IMR-90 (cell line): Measurements from ENCODE around the gene PLXNB1.

ENCODE experiments used
- MAFK ChIP-seq: IDR thresholded peaks from 2 replicates; pipeline ENCODE4 v1.6.1; 2012; ENCODE audit warnings: low read depth, low read length, improper control_type of control experiment
- POLR2A ChIP-seq: IDR thresholded peaks from 2 replicates; pipeline ENCODE4 v1.6.1; 2012; ENCODE audit warnings: mild to moderate bottlenecking, low read depth, low read length
- TF ChIP-seq, protein P1 (sequence below): conservative IDR thresholded peaks from 2 replicates; pipeline ENCODE4 v1.5.1; 2012; ENCODE audit warnings: mild to moderate bottlenecking, low read depth, low read length, improper control_type of control experiment

DNA sequence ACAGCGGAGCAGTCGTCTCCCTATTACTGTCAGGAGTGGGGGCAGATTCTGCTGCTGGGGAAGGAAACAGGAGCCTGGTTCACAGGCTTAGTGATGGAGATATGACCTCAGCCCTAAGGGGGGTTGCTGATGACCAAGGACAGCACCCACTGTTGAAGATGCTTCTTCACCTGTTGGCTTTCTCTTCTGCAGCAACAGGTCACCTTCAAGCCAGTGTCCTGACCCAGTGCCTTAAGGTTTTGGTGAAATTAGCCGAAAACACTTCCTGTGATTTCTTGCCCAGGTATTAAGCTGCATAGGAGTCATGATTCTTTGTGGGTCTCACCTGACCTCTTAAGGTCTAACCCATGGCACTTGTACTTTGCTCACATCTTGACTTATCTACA lies 30.6 kb upstream of the PLXNB1 start:
- no peak for TF ChIP-seq MAFK
- TF ChIP-seq, protein P1, sequence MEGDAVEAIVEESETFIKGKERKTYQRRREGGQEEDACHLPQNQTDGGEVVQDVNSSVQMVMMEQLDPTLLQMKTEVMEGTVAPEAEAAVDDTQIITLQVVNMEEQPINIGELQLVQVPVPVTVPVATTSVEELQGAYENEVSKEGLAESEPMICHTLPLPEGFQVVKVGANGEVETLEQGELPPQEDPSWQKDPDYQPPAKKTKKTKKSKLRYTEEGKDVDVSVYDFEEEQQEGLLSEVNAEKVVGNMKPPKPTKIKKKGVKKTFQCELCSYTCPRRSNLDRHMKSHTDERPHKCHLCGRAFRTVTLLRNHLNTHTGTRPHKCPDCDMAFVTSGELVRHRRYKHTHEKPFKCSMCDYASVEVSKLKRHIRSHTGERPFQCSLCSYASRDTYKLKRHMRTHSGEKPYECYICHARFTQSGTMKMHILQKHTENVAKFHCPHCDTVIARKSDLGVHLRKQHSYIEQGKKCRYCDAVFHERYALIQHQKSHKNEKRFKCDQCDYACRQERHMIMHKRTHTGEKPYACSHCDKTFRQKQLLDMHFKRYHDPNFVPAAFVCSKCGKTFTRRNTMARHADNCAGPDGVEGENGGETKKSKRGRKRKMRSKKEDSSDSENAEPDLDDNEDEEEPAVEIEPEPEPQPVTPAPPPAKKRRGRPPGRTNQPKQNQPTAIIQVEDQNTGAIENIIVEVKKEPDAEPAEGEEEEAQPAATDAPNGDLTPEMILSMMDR = no peak
- no peak for TF ChIP-seq POLR2A
